ENCODE data around the gene SRPK2.
"Not testable (repeated sequence)": the region's sequence is repeated elsewhere in the genome, so short reads cannot be mapped to it uniquely, and the experiment has no call there.

The SRPK2 gene

GRCh38 chr7:105307163-105307672 lies 81.5 kb downstream of the SRPK2 start:
- TF ChIP-seq POU2F2 (IDR thresholded peaks at IDR 0.05; ENCODE audit: low read depth, low read length), result no peak
- no peak for TF ChIP-seq PAX5 (IDR thresholded peaks at IDR 0.05; ENCODE audit: insufficient read depth, low read length, severe bottlenecking)
- no peak for TF ChIP-seq POLR2AphosphoS5 (IDR thresholded peaks at IDR 0.05; ENCODE audit: low read depth, low read length)
- TF ChIP-seq POLR2A (IDR thresholded peaks at IDR 0.05; ENCODE audit: low read depth, low read length), result no peak
- no peak for TF ChIP-seq SPI1 (IDR thresholded peaks at IDR 0.05; ENCODE audit: low read depth, low read length)
- TF ChIP-seq TAF1 (IDR thresholded peaks at IDR 0.05; ENCODE audit: low read depth, low read length), result no peak

GRCh38 chr7:105306298-105306748 lies 82.4 kb downstream of the SRPK2 start:
- no peak for DNase-seq (ENCODE audit: insufficient read length, low spot score)
- no peak for FAIRE-seq
- no peak for TF ChIP-seq PAX5 (IDR thresholded peaks at IDR 0.05; ENCODE audit: insufficient read depth, low read length, severe bottlenecking)
- no peak for TF ChIP-seq POU2F2 (IDR thresholded peaks at IDR 0.05; ENCODE audit: low read depth, low read length)
- TF ChIP-seq SPI1 (IDR thresholded peaks at IDR 0.05; ENCODE audit: low read depth, low read length), result no peak
- no peak for TF ChIP-seq POLR2AphosphoS5 (IDR thresholded peaks at IDR 0.05; ENCODE audit: low read depth, low read length)
- no peak for TF ChIP-seq TAF1 (IDR thresholded peaks at IDR 0.05; ENCODE audit: low read depth, low read length)
- TF ChIP-seq POLR2A (IDR thresholded peaks at IDR 0.05; ENCODE audit: low read depth, low read length), result no peak

More at GRCh38 chr7:105307163-105307672, 81.5 kb downstream of the SRPK2 start:
- FAIRE-seq (no peak), DNase-seq (ENCODE audit: insufficient read length, low spot score) (no peak)

GRCh38 chr7:105305633-105306032 lies 83.1 kb downstream of the SRPK2 start:
- TF ChIP-seq POU2F2 (IDR thresholded peaks at IDR 0.05; ENCODE audit: low read depth, low read length) (no peak), POLR2AphosphoS5 (IDR thresholded peaks at IDR 0.05; ENCODE audit: low read depth, low read length) (no peak), SPI1 (IDR thresholded peaks at IDR 0.05; ENCODE audit: low read depth, low read length) (no peak), TAF1 (IDR thresholded peaks at IDR 0.05; ENCODE audit: low read depth, low read length) (no peak), POLR2A (IDR thresholded peaks at IDR 0.05; ENCODE audit: low read depth, low read length) (no peak), PAX5 (IDR thresholded peaks at IDR 0.05; ENCODE audit: insufficient read depth, low read length, severe bottlenecking) (no peak)
- FAIRE-seq, result no peak
- DNase-seq (ENCODE audit: insufficient read length, low spot score), result no peak

GRCh38 chr7:105304040-105304895 lies 84.5 kb downstream of the SRPK2 start:
- FAIRE-seq (peak; percentile 66), DNase-seq (ENCODE audit: insufficient read length, low spot score) (no peak)
- no peak for TF ChIP-seq PAX5 (IDR thresholded peaks at IDR 0.05; ENCODE audit: insufficient read depth, low read length, severe bottlenecking)
- TF ChIP-seq POU2F2 (IDR thresholded peaks at IDR 0.05; ENCODE audit: low read depth, low read length), result no peak
- no peak for TF ChIP-seq SPI1 (IDR thresholded peaks at IDR 0.05; ENCODE audit: low read depth, low read length)
- TF ChIP-seq POLR2AphosphoS5 (IDR thresholded peaks at IDR 0.05; ENCODE audit: low read depth, low read length), result no peak
- no peak for TF ChIP-seq TAF1 (IDR thresholded peaks at IDR 0.05; ENCODE audit: low read depth, low read length)
- no peak for TF ChIP-seq POLR2A (IDR thresholded peaks at IDR 0.05; ENCODE audit: low read depth, low read length)

- not testable (repeated sequence) for DNase-seq (ENCODE audit: insufficient read length, low spot score); FAIRE-seq
These were observed 88.1 kb downstream of the SRPK2 start for GRCh38 chr7:105300587-105300986.

- FAIRE-seq, result no peak
- no peak for DNase-seq (ENCODE audit: insufficient read length, low spot score)
- no peak for TF ChIP-seq POLR2A (IDR thresholded peaks at IDR 0.05; ENCODE audit: low read depth, low read length)
- no peak for TF ChIP-seq PAX5 (IDR thresholded peaks at IDR 0.05; ENCODE audit: insufficient read depth, low read length, severe bottlenecking)
- TF ChIP-seq SPI1 (IDR thresholded peaks at IDR 0.05; ENCODE audit: low read depth, low read length), result no peak
These were observed 90.3 kb downstream of the SRPK2 start for GRCh38 chr7:105298439-105298894.

GRCh38 chr7:105297985-105298384 lies 90.7 kb downstream of the SRPK2 start:
- TF ChIP-seq TAF1 (IDR thresholded peaks at IDR 0.05; ENCODE audit: low read depth, low read length) (no peak), PAX5 (IDR thresholded peaks at IDR 0.05; ENCODE audit: insufficient read depth, low read length, severe bottlenecking) (no peak), POLR2A (IDR thresholded peaks at IDR 0.05; ENCODE audit: low read depth, low read length) (no peak), POLR2AphosphoS5 (IDR thresholded peaks at IDR 0.05; ENCODE audit: low read depth, low read length) (no peak), POU2F2 (IDR thresholded peaks at IDR 0.05; ENCODE audit: low read depth, low read length) (no peak)
- DNase-seq (ENCODE audit: insufficient read length, low spot score) (no peak), FAIRE-seq (no peak)

- TF ChIP-seq POLR2AphosphoS5 (IDR thresholded peaks at IDR 0.05; ENCODE audit: low read depth, low read length) (no peak), SPI1 (IDR thresholded peaks at IDR 0.05; ENCODE audit: low read depth, low read length) (no peak), TAF1 (IDR thresholded peaks at IDR 0.05; ENCODE audit: low read depth, low read length) (no peak), POU2F2 (IDR thresholded peaks at IDR 0.05; ENCODE audit: low read depth, low read length) (no peak), POLR2A (IDR thresholded peaks at IDR 0.05; ENCODE audit: low read depth, low read length) (no peak), PAX5 (IDR thresholded peaks at IDR 0.05; ENCODE audit: insufficient read depth, low read length, severe bottlenecking) (no peak)
- no peak for DNase-seq (ENCODE audit: insufficient read length, low spot score)
- FAIRE-seq, result peak; percentile 54
These were observed 91.4 kb downstream of the SRPK2 start for GRCh38 chr7:105297309-105297708.

- DNase-seq (ENCODE audit: insufficient read length, low spot score) (no peak), FAIRE-seq (no peak)
- TF ChIP-seq POLR2AphosphoS5 (IDR thresholded peaks at IDR 0.05; ENCODE audit: low read depth, low read length), result no peak
- no peak for TF ChIP-seq POLR2A (IDR thresholded peaks at IDR 0.05; ENCODE audit: low read depth, low read length)
- TF ChIP-seq SPI1 (IDR thresholded peaks at IDR 0.05; ENCODE audit: low read depth, low read length), result no peak
- no peak for TF ChIP-seq POU2F2 (IDR thresholded peaks at IDR 0.05; ENCODE audit: low read depth, low read length)
- no peak for TF ChIP-seq TAF1 (IDR thresholded peaks at IDR 0.05; ENCODE audit: low read depth, low read length)
- TF ChIP-seq PAX5 (IDR thresholded peaks at IDR 0.05; ENCODE audit: insufficient read depth, low read length, severe bottlenecking), result no peak
These were observed 92.2 kb downstream of the SRPK2 start for GRCh38 chr7:105296491-105296890.
